MG63 (cell line): ENCODE results near the gene RALGAPA2. TPM values are rescaled to one million over a fixed set of nuclear protein-coding genes. Genes with fewer than 3 reads are reported as not detected.

Source experiments
- DNase-seq: peaks from one replicate; pipeline ENCODE4 v3.0.0-alpha.2; 2020
- H3K27me3 ChIP-seq: fragments of 250-450 bp; sonication (Bioruptor Pico); 2 replicates; pipeline ENCODE4 v1.5.1; 2020; ENCODE audit warnings: mild to moderate bottlenecking, moderate library complexity
- H3K36me3 ChIP-seq: fragments of 250-450 bp; sonication (Bioruptor Pico); 2 replicates; pipeline ENCODE4 v1.5.1; 2020; ENCODE audit warnings: mild to moderate bottlenecking, moderate library complexity
- H3K4me3 ChIP-seq: fragments of 250-450 bp; sonication (Bioruptor Pico); 2 replicates; pipeline ENCODE4 v1.5.1; 2020; ENCODE audit warnings: mild to moderate bottlenecking, moderate library complexity
- H3K9me3 ChIP-seq: fragments of 250-450 bp; sonication (Bioruptor Pico); 2 replicates; pipeline ENCODE4 v1.5.1; 2020; ENCODE audit warnings: mild to moderate bottlenecking, moderate library complexity
- total RNA-seq: library from RNA; depleted of rRNA; stranded (reverse); fragments of >200 nt; shearing (Covaris generic); gene quantifications from 2 replicates; pipeline ENCODE4 v1.2.3, GENCODE V29; 2014; ENCODE audit warnings: low replicate concordance

RALGAPA2 gene
- total RNA-seq, 1 experiment from 2014 or later: 0.53 TPM

DNA sequence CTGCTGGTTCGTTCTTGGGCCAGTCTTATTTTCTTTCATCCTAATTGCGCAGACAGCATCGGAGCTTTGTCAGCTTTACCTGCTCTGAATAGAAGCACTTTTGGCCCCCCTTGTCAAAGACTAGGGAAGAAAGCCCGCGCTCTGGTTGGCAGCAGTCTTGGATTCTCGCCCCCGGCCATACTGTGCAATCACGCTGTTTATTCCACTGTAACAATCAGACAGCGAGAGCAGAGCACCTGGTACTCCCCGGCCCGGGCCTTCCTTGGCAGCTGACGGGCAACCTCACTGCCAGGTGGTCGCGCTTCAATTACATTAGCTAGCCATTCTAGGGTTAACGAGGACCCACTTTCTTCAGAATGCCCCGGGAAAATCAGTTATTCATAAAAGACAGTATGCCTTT is 272.0 kb downstream of the RALGAPA2 start:
- Histone ChIP-seq H3K36me3 (no peaks in the 10 kb centered on the region), H3K9me3 (no peaks in the 10 kb centered on the region), H3K4me3 (no peak overlapping the region)

DNA sequence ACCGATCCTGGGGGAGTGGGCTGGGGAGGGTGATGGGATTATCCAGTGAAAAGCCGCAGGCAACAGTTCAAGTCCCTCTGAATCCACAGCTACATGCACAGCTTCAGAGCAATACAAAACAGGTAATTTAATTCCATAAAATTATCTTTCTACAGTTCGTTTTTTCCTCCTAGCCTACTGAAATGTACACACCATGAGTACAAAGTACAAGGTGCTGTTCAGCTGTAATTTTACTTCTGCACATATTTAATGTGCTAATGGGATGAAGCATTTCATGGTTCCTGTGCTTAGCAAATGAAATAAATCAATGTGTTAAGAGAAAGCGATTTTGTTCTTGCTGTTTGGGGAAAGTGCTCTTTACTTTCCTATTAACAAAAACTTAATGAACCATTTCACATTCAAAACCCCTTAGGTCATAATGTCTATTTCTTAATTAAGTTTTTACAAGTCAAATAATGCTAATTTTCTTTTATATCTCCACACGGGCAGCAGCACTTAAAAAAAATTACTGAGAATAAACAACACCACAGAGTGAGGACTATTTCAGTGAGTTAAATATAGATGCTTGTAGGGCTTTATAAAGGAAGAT is 272.7 kb downstream of the RALGAPA2 start:
- no peak for DNase-seq
- no peaks in the 10 kb centered on the region for H3K9me3 ChIP-seq
- H3K27me3 ChIP-seq: no peaks in the 10 kb centered on the region
- no peaks in the 10 kb centered on the region for H3K36me3 ChIP-seq
- no peak overlapping the region for H3K4me3 ChIP-seq

More for the DNA sequence above, 272.0 kb downstream of the RALGAPA2 start:
- no peaks in the 10 kb centered on the region for H3K27me3 ChIP-seq
- no peak for DNase-seq

DNA sequence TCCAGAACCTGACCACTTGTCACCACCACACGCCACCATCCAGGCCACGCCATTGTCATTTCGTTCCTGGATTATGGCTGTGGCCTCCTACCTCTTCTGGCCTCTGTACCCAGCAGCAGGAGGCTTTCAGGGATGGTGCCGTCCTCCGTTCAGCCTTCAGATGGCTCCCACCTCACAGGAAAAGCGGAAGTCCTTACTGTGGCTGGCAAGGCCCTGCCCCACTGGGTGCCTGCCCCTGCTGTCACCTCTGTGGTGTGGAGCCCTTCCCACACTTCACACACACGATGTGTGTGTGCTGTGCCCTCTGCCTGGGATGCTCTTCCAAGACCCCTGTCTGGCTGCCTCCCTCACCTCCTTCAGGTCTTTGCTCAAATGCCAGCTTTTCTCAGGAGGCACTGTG is 275.1 kb downstream of the RALGAPA2 start:
- no peak overlapping the region for H3K4me3 ChIP-seq
- no peak for DNase-seq
- H3K9me3 ChIP-seq: no peaks in the 10 kb centered on the region
- no peaks in the 10 kb centered on the region for H3K27me3 ChIP-seq
- H3K36me3 ChIP-seq: no peaks in the 10 kb centered on the region

DNA sequence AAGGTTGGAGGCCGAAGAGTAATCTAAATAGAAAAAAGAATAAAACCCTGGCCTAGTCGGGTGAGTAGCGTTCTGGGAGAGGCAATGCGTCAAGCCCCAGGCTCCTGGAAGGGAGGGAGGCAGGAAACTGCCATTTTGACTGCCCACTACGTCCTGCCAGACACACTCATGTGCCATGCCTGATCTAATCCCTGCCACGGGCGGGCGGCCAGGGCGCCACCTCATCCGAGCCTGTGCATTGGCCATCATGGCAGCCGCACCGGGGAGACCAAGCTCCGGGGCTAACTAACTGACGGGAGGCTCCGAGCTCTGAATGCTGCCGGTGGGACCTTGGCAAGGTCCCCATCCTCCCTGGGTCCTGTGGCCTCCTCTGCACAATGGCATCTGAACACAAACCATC is 275.8 kb downstream of the RALGAPA2 start:
- Histone ChIP-seq H3K9me3 (no peaks in the 10 kb centered on the region), H3K36me3 (no peaks in the 10 kb centered on the region), H3K4me3 (no peak overlapping the region), H3K27me3 (no peaks in the 10 kb centered on the region)
- DNase-seq: no peak

DNA sequence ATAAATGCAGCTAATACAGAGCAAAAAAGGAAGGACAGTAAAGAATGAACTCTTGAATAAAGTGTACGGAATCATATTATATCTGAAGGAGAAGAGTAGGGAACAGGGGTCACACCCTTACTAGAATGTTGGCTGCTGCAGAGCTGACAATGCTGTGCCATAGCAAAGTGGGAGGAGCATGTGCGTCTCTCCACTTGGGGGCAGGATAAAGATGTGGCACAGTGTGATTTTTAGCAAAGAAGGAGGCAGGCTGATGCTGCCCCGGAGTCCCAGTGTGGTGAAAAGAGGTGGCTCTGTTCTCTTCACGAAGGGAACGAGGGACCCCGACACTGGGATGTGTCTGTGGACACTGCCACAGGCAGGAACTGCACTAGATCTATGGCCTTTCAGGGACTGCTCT is 277.0 kb downstream of the RALGAPA2 start:
- H3K36me3 ChIP-seq: no peaks in the 10 kb centered on the region
- H3K4me3 ChIP-seq: no peak overlapping the region
- no peaks in the 10 kb centered on the region for H3K9me3 ChIP-seq
- DNase-seq: no peak
- no peaks in the 10 kb centered on the region for H3K27me3 ChIP-seq

DNA sequence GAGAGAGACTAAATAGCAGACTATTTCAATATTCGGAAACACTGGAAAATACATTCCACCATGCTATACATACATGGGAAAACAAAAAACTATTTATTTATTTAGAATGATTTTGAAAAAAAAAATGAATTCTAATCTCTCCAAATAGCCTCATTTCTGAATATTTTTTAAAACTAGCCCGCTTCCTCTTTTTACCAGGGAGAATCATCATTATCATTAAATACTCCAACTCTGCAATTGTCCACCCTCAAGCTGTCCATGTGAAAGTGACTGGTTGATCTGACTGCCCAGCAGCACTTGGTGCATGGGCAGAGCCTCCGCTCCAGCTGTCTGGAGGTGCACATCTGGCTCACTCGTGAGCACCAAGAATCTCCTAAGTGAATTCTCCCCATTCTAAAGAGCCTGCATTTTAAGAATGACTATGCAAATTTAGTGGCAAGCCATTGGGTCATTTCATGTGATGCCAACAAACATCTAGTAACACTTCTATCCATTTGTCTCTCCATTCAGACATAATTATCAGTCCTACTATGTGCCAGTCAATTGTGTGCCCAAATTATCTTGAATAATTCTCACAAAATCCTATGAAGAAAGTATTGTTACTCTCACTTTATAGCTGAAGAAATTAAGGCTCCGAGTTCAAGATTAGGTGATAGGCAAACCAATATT is 279.7 kb downstream of the RALGAPA2 start:
- no peak for DNase-seq
- H3K4me3 ChIP-seq: no peak overlapping the region
- no peaks in the 10 kb centered on the region for H3K36me3 ChIP-seq
- H3K9me3 ChIP-seq: no peaks in the 10 kb centered on the region
- no peaks in the 10 kb centered on the region for H3K27me3 ChIP-seq

DNA sequence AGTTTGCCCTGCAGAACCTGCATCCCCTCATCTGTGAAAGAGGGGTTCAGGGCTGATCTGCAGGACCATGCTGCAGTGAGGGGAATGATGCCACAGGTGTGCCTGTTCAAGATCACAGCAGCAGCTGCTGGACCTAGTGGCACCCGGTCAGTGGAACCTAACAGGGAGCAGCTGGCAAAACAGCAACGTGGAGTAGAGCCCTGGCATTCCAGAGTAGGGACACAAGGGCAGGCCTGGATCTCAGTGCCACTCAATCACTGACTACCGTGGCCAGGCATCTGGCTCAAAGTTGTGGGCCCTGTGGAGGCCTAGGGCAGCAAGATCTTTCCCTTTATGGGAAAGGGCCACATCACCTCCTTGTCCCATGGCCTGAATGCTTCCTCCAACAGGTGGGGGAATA is 282.4 kb downstream of the RALGAPA2 start:
- no peak for DNase-seq
- no peaks in the 10 kb centered on the region for H3K9me3 ChIP-seq
- no peaks in the 10 kb centered on the region for H3K27me3 ChIP-seq
- H3K4me3 ChIP-seq: no peak overlapping the region
- H3K36me3 ChIP-seq: no peaks in the 10 kb centered on the region

DNA sequence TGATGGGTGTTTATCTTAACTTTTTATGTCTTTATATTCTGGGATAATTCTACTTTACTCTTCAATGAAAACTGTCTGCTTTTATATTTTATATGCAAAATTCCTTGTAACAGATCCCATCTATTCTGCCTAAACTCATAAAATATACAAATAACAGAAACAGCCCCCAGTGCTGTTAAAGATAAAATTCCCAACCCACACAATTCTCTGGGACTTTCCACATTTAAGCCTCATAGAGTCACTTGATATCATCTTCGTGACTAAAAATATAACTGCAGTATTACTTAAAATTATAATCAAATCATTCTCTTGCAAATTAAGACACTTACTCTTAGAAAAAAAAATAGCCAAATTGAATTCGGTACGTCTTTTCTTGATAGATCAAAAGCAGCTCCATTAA is 284.4 kb downstream of the RALGAPA2 start:
- no peaks in the 10 kb centered on the region for H3K36me3 ChIP-seq

DNA sequence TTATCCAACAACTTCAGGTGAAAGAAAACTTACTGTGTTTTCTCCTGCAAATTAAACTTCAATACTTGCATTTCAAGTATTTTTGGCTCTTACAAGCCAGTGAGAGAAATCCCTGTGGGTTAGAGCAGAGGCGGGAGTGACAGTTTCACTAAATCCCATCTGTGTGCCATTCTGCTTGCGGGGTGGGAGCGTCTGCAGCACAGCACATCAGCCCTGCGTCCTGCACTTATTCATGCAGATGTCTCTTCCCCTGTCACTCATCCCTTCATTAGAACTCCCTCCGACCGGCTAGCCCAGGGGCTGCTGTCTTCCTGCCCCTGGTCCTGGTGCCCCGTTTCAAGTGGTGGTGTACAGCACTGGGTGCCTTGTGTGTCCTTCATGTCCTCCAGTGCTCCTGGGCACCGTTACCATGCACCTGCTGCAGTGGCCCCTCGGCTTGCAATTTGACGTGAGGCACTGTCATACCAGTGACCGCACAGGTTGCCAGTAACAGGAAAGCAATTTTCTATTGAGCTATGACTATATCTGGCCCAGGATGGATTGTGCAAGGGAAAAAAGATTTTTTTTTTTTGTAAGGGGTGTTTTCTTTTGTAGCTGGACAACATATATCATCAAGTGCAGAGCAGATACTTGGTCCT is 285.1 kb downstream of the RALGAPA2 start:
- Histone ChIP-seq H3K27me3 (no peaks in the 10 kb centered on the region), H3K36me3 (no peaks in the 10 kb centered on the region), H3K9me3 (no peaks in the 10 kb centered on the region), H3K4me3 (no peak overlapping the region)
- no peak for DNase-seq

More for the DNA sequence above, 284.4 kb downstream of the RALGAPA2 start:
- no peak for DNase-seq
- Histone ChIP-seq H3K27me3 (no peaks in the 10 kb centered on the region), H3K4me3 (no peak overlapping the region), H3K9me3 (no peaks in the 10 kb centered on the region)

DNA sequence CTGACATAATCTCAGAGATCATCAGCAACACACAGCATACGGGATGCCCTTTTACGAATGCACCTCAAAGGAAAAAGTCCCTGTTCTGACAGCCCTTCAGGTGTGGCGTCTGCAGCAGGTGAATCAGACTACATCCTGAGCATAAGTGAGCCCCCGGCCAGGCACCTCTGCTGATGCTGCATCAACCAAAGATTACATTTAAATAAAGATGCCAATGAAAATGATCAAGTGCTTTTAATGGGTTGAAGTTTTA is 285.9 kb downstream of the RALGAPA2 start:
- Histone ChIP-seq H3K9me3 (no peaks in the 10 kb centered on the region), H3K27me3 (no peaks in the 10 kb centered on the region), H3K36me3 (no peaks in the 10 kb centered on the region), H3K4me3 (no peak overlapping the region)
- DNase-seq: no peak

DNA sequence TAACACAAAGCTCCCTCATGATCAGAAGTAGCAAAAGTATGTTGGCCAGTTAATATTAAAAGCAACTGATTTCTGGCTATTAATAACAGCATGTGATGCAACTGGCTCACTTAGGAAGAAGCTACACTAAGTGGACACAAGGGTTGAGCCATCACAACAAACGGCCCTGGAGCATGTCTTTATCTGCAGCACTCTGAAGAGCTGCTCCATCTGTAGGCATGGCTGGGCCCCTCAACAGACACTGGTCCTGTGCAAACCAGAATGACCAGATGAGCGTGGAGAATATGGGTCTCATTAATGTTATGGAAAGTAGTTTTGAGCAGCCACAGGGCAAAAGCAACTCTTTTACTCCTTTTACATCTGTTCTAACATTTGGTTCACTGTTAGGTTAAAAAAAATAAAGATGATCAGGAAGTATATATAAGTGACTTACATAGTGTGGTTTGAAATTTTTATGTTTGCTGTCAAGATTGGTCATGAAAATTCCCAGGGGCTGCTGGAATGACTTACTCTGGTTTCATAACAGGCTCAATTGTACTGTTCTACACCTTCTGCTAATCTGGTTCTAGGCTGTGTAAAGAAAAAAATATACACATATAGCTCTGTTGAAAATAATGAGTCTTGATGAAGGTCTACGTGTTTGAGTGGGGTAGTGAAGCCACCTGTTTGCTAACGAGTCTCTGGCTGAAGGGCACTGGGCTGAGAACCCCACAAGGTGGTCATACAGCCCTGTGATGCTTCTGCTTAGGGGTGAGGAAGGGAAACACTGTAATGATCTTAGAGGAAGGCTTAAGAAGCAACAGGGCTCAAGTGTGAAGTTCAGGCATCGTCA is 286.4 kb downstream of the RALGAPA2 start:
- no peak for DNase-seq
- Histone ChIP-seq H3K36me3 (no peaks in the 10 kb centered on the region), H3K9me3 (no peaks in the 10 kb centered on the region), H3K27me3 (no peaks in the 10 kb centered on the region), H3K4me3 (no peak overlapping the region)

DNA sequence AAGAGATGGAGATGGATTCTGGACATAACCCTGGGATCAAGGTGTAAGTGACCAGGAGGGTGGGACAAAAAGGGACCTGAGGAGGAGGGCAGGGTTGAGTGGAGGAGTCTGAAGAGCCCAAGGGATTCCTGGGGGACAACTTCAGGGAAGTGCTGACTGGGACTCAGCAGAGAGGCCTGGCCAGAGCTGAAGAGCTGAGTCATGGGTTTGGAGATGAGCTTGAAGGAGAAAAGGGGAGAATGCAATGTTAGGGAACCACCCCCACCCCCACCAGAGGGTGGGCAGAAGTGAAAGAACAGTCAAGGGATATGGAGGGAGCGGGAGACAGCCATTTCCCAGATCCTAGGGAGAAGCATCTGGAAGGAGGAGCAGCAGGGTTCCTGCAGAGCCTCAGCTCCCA is 289.3 kb downstream of the RALGAPA2 start:
- Histone ChIP-seq H3K4me3 (no peak overlapping the region), H3K27me3 (no peaks in the 10 kb centered on the region), H3K36me3 (no peaks in the 10 kb centered on the region), H3K9me3 (no peaks in the 10 kb centered on the region)
- no peak for DNase-seq

DNA sequence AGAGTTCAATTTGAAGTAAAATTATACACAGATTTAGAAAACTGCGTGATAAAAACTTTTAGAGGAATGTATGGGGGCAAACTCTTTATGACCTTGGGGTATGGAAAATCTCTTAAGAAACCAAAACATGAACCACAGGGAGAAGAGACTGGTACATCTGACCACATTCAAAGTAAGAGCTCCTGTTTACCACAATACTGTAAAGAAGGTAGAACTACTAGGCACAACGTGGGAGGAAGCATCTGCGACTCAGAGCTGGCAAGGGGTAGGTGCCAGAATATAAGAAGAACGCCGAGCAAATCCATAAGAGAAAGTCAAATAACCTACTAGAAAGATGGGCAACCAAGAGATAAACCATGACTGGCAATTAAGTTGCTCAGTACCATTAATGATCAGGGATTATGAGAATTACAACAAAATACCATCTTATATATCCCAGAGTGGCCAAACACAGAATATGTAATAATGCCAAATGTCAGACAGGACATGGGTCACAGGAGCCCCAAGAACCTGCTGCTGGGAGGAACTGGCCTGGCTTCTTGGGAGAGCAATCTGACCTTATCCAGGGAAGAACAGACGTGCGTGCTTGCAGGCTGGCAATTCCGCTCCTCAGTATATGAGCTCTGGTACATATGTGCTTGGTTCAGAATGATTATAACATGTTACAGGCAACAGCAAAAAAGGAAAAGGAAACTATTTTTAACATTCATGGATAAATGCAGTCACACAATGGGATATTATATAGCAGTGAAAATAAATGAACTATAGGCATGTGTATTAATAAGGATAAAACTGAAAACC is 294.4 kb downstream of the RALGAPA2 start:
- no peaks in the 10 kb centered on the region for H3K9me3 ChIP-seq
- DNase-seq: no peak
- no peaks in the 10 kb centered on the region for H3K36me3 ChIP-seq
- no peak overlapping the region for H3K4me3 ChIP-seq
- no peaks in the 10 kb centered on the region for H3K27me3 ChIP-seq

DNA sequence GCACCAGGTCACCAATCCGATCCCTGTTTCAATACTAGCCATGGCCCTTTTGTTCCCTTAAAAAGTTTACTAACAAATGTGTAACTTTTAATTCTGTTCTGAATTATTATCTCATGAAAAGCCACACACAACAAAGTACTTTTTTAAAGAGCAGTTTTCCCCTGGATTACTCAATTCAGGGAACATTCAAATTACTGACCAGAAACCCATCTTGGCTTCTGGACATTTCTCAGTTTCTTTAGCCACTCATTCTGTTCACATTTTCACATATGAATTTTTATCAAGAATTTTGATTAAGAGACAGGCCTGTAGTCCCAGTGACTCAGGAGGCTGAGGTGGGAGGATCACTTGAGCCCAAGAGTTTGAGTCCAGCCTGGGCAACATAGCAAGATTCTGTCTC is 297.1 kb downstream of the RALGAPA2 start:
- H3K36me3 ChIP-seq: no peaks in the 10 kb centered on the region
- no peak overlapping the region for H3K4me3 ChIP-seq
- DNase-seq: no peak

DNA sequence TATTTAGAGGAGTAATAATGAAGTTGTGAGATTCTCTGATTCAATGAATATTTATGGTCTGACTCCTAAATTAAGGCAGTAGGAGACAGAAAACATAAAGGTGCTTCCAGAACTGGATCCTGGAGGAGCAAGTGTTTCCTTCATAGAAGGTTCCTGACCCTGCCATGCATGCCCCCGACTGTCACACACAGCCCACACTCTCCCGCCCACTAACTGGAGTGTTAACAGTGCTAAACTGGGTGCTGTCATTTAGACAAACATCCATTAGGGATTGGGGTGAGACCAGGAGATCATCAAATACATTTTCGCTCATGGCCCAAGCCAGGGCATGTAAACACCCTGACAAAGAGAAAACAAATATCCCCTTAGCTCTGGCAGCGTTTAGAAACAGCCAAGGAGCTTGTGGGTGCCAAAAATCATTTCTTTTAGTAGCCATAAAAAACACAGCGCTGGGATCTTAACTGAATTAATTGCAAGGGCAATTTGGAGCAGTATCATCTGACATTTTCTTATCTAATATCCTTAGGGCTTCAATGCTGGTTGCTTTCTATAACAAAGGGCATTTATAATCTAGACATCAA is 297.7 kb downstream of the RALGAPA2 start:
- H3K4me3 ChIP-seq: no peak overlapping the region
- DNase-seq: no peak
- H3K9me3 ChIP-seq: no peaks in the 10 kb centered on the region
- H3K27me3 ChIP-seq: no peaks in the 10 kb centered on the region
- H3K36me3 ChIP-seq: no peaks in the 10 kb centered on the region

More for the DNA sequence above, 297.1 kb downstream of the RALGAPA2 start:
- no peaks in the 10 kb centered on the region for H3K9me3 ChIP-seq
- H3K27me3 ChIP-seq: no peaks in the 10 kb centered on the region

DNA sequence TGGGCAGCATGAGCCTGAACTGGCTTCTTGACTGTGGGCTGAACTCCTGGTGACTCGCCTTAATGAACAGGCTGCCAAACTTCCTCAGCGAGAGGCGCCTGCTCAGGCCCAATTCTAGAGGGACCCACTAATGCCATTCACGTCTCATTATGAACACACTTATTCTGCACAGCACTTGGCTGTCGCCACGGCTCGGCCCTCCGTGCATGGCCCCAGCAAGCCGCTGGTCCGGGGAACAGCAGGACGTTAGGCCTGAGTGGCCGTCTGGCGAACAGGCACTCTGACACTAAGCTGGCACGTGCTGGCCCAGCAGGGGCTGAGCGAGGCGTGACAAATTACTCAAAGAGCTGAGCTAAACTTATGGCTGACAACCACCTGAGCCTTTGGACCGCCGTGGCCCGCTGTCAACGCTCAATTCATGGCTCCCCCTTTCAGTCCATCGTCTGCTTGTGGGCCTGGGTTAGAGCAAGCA is 298.6 kb downstream of the RALGAPA2 start:
- Histone ChIP-seq H3K27me3 (no peaks in the 10 kb centered on the region), H3K36me3 (no peaks in the 10 kb centered on the region), H3K4me3 (no peak overlapping the region), H3K9me3 (no peaks in the 10 kb centered on the region)
- peak; percentile 21 for DNase-seq
